GM03348 (cell line): ENCODE data around the gene TMEM163.
"Not testable (repeated sequence)": the region's sequence is repeated elsewhere in the genome, so short reads cannot be mapped to it uniquely, and the experiment has no call there.

Source experiments
- DNase-seq: peaks from one replicate; pipeline ENCODE4 v3.0.0; 2012; ENCODE audit warnings: low spot score

Gene TMEM163

DNA sequence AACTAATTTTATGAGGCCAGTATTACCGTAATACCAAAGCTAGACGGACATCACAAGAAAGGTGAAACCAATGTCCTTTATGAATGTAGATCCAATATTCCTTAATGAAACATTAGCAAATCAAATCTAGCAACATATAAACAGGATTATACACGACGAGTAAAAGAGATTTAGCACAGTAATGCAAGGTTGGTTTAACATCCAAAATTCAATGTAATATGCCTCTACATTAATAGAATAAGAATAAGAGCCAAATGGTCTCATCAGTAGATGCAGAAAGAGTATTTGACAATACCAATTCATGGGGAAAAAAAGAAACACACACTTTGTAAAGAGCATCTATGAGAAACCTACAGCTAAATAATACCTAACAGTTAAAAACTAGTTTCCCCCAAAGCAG lies 99.5 kb downstream of the TMEM163 start:
- DNase-seq = no peak

- not testable (repeated sequence) for DNase-seq
These were observed 103.3 kb downstream of the TMEM163 start for GRCh38 chr2:134615480-134615879.

DNA sequence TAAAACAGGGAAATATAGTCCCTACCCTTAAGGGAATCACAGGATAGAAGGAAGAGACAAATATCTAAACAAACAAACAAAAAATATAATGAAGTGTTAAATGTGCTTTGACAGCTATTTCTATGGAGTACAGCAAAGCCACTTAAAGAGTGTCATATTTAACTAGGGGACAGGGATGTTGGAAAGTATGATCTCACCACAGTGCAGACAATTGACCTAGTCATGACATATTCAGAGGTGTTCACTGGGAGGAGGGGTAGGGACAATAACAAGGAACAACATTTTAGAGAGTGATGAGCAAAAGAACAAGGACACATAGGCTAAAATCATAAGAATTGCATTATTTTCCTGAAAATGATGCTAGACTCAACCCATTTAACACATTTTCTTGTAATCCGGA lies 107.5 kb downstream of the TMEM163 start:
- no peak for DNase-seq

DNA sequence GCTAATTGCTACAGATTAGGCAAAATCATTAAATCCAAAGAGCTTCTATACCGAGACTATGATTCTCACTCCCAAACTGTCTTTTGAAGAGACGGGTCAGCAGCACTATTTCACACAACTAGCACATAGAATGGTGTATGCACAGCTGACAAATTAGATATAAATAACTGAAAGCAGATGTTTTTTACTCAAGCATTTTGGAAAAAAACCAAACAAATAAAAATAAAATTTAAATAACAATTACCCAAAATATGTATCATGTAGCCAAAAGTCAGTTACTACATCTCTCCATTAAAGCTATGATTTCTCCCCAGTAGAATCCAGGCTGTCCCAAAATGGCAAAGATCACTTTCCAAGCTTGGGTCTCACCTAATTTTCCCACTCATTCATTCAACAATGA lies 107.9 kb downstream of the TMEM163 start:
- DNase-seq = no peak

DNA sequence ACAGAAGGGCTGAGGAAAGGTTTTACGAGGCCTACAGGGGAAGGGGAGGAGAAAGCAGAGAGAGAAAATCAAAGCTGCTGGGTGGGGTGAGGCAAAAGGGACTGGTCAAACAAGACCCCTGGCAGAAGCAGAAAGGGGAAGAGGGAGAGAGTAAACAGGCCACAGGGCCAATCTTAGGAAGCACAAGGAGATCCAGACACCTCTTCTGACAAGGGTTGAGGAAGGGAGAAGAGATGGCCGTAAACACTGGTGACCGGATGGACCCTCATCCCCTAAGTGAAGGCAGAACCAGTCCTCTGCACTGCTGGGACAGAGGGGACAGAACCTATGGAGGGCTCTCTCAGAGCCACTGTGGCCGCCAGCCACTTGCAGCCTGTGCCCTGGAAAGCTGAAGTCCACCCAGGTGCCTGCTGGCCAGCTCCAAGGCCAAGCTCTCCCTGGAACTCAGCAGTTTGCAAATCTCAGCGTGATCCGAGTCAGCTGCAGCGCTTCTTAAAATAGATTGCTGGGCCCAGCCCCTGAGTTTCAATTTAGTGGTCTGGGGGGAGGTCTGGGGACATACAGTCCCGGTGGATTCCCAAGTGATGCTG lies 108.8 kb downstream of the TMEM163 start:
- DNase-seq = no peak

DNA sequence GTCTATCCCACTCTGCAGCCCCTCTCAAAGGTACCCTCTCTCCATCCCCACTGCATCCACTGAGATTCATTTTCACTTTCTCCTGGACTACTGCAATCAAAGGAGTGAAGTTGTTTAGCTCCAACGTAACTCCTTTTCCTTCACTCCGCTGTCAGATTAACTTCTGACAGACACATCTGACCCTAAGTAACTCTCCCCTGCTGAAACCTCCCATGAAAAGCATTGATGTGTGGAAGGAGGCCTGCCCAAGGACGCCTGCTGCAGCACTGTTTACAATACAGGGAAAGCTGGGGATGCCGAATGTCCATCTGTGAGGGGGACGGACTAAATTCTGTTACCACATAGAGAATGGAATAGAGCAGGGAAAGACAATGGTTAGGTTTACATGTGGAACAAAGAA lies 114.8 kb downstream of the TMEM163 start:
- no peak for DNase-seq

- DNase-seq = no peak
These were observed 116.1 kb downstream of the TMEM163 start for GRCh38 chr2:134602666-134603065.

- DNase-seq = no peak
These were observed 117.5 kb downstream of the TMEM163 start for GRCh38 chr2:134601264-134601663.

DNA sequence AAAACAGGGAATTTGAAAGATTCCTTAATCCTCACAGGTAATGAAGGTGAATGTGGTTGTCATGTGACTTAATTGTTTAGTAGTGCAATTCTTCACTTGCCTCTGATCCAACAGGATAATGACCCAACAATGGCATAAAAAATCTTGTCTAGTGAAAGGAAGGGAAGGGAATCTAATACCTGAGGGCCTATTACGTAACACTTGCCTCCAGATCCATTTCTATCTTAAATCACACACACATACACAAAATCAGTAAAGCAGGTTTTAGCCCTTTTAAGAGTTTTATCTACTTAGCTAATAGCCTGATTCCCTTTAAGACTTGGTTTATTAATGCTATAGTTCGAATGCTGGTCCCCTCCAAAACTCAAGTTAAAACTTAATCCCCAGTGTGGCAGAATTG lies 118.6 kb downstream of the TMEM163 start:
- DNase-seq = no peak

DNA sequence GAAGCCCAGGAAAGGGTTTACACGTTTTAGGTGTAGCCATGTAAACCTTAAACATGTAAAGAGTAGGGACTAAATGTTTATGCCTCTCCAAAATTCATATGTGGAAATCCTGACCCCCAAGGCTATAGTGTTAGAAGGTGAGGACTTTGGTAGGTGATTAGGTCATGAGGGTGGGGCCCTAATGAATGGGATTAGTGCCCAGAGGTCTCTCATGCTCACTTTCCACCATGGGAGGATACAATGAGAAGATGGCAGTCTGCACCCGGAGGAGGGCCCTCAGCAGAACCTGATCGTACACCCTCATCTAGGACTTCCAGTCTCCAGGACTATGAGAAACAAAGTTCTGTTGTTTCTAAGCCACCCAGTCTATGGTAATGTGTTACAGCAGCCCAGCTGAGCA lies 119.6 kb downstream of the TMEM163 start:
- no peak for DNase-seq

DNA sequence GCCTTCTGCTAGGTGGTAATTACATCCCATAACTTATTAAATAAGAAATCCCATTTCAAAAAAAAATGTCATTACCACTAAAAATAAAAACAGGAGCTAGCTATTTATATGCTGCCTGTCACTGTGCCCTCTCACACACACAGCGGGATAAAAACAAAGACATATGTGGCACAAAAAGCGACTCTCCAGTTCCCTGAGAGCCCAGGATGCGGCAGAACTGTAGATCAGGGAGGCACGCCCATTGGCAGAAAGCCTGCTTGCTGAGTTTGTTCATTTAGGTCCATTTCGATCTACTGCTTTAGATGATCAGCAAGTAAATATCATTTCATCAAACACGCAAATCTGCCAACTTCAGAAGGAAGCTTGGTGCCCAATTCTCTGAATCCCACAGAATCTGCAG lies 124.4 kb downstream of the TMEM163 start:
- no peak for DNase-seq

- no peak for DNase-seq
These were observed 125.3 kb downstream of the TMEM163 start for GRCh38 chr2:134593519-134593918.

DNA sequence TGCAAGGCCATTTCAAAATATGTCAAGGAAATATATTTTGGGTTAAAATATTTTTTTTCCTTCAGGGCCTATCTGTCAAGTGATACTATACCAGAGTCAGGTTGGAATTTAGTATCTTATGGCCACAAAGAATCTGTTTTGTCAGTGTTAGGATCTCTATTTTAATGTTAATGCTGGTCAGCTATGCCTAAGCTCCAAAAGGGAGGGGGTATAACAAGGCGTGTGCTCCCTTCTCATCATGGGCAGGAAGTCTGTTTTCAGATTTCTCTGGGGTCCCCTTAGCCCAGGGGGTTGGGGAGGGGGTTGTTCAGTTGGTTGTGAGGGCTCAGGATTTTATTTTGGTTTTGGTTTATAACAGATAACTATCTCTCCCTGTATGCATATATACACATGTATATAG lies 126.4 kb downstream of the TMEM163 start:
- no peak for DNase-seq

DNA sequence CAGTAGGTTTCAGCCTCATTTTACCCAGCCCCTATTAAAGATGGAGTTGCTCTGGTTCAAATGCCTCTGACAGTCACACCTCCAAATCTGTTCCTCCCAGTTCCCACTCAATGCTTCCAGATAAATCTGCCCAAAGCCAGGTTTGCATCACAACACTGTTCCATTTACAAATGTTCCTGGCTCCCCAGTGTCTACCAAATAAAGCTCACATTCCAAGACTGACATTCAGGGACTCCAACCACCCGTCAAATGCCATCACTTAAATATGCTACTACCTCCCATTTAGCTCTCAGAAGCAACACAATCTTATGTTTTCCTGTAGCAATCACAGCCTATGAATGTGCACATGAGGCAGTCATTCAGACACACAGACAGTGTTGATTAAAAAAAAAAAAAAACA lies 127.3 kb downstream of the TMEM163 start:
- no peak for DNase-seq

- DNase-seq = no peak
These were observed 128.1 kb downstream of the TMEM163 start for GRCh38 chr2:134590679-134591078.

- not testable (repeated sequence) for DNase-seq
These were observed 129.4 kb downstream of the TMEM163 start for GRCh38 chr2:134589171-134590083.

DNA sequence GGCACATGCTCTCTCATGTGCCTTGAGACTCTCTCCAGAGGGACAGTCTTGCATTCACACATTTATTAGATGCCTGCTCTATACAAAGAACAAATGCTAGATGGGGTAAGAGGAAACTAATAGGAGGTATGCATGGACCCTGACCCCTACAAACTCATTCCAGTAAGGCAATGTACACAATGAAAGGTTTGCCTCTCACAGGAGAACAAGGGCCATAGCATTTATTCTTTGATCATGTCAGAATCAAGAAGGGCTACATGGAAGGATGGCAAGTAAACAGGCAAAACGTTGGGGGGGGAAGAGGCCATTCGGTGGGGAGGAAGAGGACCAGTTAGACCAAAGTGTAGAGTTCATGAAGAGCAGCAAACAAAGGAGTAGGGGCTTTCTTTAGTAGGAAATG lies 130.2 kb downstream of the TMEM163 start:
- DNase-seq = no peak

DNA sequence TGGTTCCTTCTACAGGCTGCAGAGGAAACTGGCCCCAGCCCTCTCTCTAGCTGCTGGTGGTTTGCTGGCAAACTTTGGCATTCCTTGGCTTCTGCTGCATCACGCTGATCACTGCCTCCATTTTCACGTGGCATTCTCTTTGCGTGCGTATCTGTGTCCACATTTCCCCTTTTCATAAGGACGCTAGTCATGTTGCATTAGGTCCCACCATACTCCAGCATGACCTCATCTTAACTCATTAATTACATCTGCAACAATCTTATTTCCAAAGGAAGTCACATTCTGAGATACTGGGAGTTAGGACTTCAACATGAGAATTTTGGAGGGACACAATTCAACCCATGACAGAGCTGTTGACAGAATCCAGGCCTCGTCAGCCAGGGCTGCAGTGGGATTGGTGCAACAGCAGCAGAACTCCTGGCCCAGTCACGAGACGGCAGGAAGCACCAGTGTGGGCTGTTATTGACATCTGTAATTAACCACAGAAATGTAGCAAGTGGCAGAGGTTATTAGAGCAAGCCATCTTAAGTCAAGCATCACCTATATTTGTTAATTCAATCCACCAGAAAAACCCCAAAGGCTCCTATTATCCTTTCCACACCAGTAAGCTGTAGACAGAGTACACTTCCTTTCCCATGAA lies 132.4 kb downstream of the TMEM163 start:
- no peak for DNase-seq

DNA sequence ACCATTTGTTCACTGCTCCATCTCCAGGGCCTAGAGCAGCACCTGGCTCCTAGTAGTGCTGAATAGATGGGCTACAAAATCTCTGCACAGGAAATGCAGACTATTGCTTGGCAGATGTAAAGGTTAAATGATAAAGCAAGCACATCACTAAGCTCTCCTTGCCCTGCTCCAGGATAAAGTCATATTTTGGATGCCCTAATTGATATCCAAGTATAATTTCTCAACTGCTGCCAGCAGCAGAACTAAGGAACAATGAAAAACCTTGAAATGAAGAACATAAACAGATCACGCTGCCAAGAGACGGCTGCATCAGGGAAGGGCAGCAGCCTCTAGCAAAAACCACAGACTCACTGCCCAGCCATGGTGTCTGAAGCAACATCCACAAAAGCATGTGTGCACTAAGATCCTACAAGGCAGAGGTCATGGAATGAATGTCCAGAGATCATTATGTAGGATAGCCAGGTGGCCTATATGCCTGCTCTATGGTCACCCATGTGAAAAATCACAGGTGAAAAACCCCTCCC lies 134.7 kb downstream of the TMEM163 start:
- DNase-seq = no peak

DNA sequence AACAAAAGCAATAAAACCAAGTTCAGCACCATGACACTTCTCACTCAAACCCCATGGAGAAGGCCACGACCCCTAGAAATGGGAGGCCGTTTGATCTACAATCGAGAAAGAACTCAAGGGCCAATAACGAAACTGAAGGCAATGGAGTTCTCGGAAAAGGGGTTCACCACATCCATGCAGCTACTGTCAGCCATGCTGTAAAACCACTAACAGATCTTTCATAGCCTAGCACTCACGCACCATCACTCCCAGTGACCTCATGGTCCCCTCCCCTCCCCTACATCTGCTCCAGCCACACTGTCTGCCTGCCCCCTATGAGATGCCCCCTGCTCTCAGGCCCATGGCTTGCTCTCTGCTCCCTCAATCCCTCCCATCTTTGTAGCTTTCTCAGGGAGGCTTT lies 135.3 kb downstream of the TMEM163 start:
- DNase-seq = no peak

- DNase-seq = no peak
These were observed 136.3 kb downstream of the TMEM163 start for GRCh38 chr2:134582547-134582899.

DNA sequence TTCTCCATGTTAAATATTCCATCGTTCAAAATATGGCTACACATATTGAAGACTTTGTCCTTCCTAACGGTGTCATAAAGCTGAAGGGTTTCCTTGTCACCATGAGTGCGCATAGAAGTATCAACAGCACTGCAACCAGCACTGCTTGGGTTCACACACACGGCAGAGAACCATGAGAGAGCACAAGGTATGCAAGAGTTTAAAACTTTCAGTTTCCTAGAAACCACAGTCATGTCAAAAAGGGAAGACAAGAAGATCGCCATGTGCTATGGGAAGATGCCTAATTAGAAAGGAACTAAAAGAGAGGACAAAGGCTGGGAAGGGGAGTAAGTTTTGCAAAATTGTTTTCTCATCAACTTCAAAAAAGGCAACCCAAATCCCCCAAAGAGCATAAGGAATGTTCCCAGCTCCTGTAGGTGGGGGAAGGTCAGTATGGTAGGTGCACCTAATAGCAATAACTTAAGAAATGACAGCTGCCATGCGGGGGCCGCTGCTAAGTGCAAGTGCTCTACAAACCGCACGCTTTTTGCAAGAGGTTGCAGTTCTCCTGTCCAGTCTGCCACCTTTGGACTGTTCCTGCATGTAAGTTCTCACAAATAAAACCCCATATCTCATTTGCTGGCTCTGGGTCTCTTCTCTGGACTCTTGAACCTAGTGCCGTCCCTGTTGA lies 136.8 kb downstream of the TMEM163 start:
- DNase-seq = no peak

- DNase-seq = no peak
These were observed 140.5 kb downstream of the TMEM163 start for GRCh38 chr2:134578316-134578715.
